ENCODE data around the gene PBX1.

DNA sequence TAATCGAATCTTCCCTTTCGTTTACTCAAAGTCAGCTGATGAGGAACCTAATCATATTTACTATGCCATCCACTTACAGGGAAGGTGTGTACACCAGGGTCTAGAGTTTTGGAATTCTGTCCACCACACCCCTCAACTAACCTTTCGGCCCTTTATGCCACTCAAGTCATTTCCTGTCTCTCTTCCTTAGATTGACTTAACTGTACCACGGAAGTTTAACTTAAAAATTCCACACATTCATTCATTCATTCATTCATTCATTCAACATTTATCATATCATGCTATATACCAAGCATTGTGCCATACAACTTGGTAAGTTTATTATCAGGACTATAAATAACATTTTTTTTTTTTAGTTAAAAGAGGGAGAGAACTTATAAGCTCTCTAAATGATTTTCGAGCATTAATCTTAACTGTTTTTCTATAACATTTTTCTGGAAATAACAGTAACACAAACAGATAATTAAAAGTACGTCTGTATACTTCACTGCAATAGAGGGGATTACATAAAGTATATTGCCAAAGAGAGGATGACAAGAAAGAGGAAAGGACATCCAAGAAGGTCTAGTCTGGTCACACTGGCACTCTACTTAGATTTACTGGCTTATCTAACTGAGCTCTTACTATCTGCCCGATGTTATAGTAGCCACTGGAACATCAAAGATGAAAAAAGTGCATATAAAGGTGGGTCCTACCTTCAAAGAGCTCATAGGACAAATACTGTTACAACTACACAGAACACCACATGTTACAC lies 243.7 kb downstream of the PBX1 start:
- TF ChIP-seq GTF2I (CRISPR knock-in tag; conservative IDR thresholded peaks at IDR 0.05) = no peak
- TF ChIP-seq, protein P1, sequence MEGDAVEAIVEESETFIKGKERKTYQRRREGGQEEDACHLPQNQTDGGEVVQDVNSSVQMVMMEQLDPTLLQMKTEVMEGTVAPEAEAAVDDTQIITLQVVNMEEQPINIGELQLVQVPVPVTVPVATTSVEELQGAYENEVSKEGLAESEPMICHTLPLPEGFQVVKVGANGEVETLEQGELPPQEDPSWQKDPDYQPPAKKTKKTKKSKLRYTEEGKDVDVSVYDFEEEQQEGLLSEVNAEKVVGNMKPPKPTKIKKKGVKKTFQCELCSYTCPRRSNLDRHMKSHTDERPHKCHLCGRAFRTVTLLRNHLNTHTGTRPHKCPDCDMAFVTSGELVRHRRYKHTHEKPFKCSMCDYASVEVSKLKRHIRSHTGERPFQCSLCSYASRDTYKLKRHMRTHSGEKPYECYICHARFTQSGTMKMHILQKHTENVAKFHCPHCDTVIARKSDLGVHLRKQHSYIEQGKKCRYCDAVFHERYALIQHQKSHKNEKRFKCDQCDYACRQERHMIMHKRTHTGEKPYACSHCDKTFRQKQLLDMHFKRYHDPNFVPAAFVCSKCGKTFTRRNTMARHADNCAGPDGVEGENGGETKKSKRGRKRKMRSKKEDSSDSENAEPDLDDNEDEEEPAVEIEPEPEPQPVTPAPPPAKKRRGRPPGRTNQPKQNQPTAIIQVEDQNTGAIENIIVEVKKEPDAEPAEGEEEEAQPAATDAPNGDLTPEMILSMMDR (IDR thresholded peaks at IDR 0.05) = no peak
- TF ChIP-seq, protein P2, sequence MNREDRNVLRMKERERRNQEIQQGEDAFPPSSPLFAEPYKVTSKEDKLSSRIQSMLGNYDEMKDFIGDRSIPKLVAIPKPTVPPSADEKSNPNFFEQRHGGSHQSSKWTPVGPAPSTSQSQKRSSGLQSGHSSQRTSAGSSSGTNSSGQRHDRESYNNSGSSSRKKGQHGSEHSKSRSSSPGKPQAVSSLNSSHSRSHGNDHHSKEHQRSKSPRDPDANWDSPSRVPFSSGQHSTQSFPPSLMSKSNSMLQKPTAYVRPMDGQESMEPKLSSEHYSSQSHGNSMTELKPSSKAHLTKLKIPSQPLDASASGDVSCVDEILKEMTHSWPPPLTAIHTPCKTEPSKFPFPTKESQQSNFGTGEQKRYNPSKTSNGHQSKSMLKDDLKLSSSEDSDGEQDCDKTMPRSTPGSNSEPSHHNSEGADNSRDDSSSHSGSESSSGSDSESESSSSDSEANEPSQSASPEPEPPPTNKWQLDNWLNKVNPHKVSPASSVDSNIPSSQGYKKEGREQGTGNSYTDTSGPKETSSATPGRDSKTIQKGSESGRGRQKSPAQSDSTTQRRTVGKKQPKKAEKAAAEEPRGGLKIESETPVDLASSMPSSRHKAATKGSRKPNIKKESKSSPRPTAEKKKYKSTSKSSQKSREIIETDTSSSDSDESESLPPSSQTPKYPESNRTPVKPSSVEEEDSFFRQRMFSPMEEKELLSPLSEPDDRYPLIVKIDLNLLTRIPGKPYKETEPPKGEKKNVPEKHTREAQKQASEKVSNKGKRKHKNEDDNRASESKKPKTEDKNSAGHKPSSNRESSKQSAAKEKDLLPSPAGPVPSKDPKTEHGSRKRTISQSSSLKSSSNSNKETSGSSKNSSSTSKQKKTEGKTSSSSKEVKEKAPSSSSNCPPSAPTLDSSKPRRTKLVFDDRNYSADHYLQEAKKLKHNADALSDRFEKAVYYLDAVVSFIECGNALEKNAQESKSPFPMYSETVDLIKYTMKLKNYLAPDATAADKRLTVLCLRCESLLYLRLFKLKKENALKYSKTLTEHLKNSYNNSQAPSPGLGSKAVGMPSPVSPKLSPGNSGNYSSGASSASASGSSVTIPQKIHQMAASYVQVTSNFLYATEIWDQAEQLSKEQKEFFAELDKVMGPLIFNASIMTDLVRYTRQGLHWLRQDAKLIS (CRISPR knock-in tag; IDR thresholded peaks at IDR 0.05; ENCODE audit: borderline replicate concordance) = no peak
- no peak for TF ChIP-seq SP1 (CRISPR knock-in tag; conservative IDR thresholded peaks at IDR 0.05)
- TF ChIP-seq ZNF121 (CRISPR knock-in tag; IDR thresholded peaks at IDR 0.05) = no peak
- TF ChIP-seq, protein P3, sequence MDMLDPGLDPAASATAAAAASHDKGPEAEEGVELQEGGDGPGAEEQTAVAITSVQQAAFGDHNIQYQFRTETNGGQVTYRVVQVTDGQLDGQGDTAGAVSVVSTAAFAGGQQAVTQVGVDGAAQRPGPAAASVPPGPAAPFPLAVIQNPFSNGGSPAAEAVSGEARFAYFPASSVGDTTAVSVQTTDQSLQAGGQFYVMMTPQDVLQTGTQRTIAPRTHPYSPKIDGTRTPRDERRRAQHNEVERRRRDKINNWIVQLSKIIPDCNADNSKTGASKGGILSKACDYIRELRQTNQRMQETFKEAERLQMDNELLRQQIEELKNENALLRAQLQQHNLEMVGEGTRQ (CRISPR knock-in tag; IDR thresholded peaks at IDR 0.05) = no peak
- no peak for TF ChIP-seq MAX (CRISPR knock-in tag; IDR thresholded peaks at IDR 0.05)
- TF ChIP-seq FOXP1 (CRISPR knock-in tag; IDR thresholded peaks at IDR 0.05; ENCODE audit: borderline replicate concordance) = no peak
- no peak for TF ChIP-seq RELA (CRISPR knock-in tag; IDR thresholded peaks at IDR 0.05; ENCODE audit: borderline replicate concordance)
- TF ChIP-seq ELF4 (CRISPR knock-in tag; IDR thresholded peaks at IDR 0.05; ENCODE audit: low read depth) = no peak
- TF ChIP-seq NFE2L1 (CRISPR knock-in tag; IDR thresholded peaks at IDR 0.05) = no peak
- TF ChIP-seq CREB1 (CRISPR knock-in tag; IDR thresholded peaks at IDR 0.05) = no peak
